T-helper 1 cell (primary cell): Measurements from ENCODE around the gene EPX.

Source experiments
- DNase-seq, 5 donors: peaks; one replicate each; pipeline ENCODE4 v3.0.0-alpha.2; 2012 to 2020

The EPX gene

GRCh38 chr17:58227733-58228132, 35.2 kb downstream of the EPX start:
- DNase-seq = no peak

GRCh38 chr17:58228679-58229078, 36.2 kb downstream of the EPX start:
- no peak for DNase-seq

GRCh38 chr17:58229384-58229783, 36.9 kb downstream of the EPX start:
- no peak for DNase-seq

GRCh38 chr17:58229881-58230280, 37.4 kb downstream of the EPX start:
- DNase-seq = no peak

GRCh38 chr17:58231641-58232040, 39.1 kb downstream of the EPX start:
- DNase-seq = no peak

GRCh38 chr17:58232707-58233156, 40.2 kb downstream of the EPX start:
- no peak for DNase-seq

GRCh38 chr17:58233543-58233942, 41.0 kb downstream of the EPX start:
- DNase-seq = no peak

- DNase-seq = no peak
Observed at GRCh38 chr17:58234512-58234911, 42.0 kb downstream of the EPX start.

GRCh38 chr17:58235821-58236220, 43.3 kb downstream of the EPX start:
- no peak for DNase-seq

GRCh38 chr17:58236394-58236793, 43.9 kb downstream of the EPX start:
- no peak for DNase-seq

GRCh38 chr17:58238147-58238634, 45.7 kb downstream of the EPX start, which contains the start of gene LPO:
LPO (plus strand) TSS chr17:58238584; CDS start chr17:58242980, 4,396 bp downstream.
- no peak for DNase-seq

- no peak for DNase-seq
Observed at GRCh38 chr17:58239987-58240386, 47.5 kb downstream of the EPX start.

GRCh38 chr17:58242171-58242784, 49.8 kb downstream of the EPX start:
- DNase-seq = peak in 1 of 5 donors; percentile 25

- no peak for DNase-seq
Observed at GRCh38 chr17:58244963-58245362, 52.4 kb downstream of the EPX start.

GRCh38 chr17:58245428-58246103, 53.0 kb downstream of the EPX start:
- no peak for DNase-seq

GRCh38 chr17:58246104-58246740, 53.7 kb downstream of the EPX start:
- DNase-seq = no peak

- no peak for DNase-seq
Observed at GRCh38 chr17:58246781-58247180, 54.3 kb downstream of the EPX start.

GRCh38 chr17:58247511-58248363, 55.2 kb downstream of the EPX start:
- no peak for DNase-seq

- DNase-seq = no peak
Observed at GRCh38 chr17:58248955-58249269, 56.4 kb downstream of the EPX start.

- peak; percentile 40 to 68 (median 59) for DNase-seq
Observed at GRCh38 chr17:58249270-58250133, 57.0 kb downstream of the EPX start.

GRCh38 chr17:58250344-58251011, 58.0 kb downstream of the EPX start:
- no peak for DNase-seq
